NCI-H128 (cell line): ENCODE data around the gene SEMA6D.

ENCODE experiments used
- DNase-seq: peaks from one replicate; lab custom pipeline; 2025; ENCODE audit not compliant: unreplicated experiment; lab: John Stamatoyannopoulos, UW

The SEMA6D gene, protein sequence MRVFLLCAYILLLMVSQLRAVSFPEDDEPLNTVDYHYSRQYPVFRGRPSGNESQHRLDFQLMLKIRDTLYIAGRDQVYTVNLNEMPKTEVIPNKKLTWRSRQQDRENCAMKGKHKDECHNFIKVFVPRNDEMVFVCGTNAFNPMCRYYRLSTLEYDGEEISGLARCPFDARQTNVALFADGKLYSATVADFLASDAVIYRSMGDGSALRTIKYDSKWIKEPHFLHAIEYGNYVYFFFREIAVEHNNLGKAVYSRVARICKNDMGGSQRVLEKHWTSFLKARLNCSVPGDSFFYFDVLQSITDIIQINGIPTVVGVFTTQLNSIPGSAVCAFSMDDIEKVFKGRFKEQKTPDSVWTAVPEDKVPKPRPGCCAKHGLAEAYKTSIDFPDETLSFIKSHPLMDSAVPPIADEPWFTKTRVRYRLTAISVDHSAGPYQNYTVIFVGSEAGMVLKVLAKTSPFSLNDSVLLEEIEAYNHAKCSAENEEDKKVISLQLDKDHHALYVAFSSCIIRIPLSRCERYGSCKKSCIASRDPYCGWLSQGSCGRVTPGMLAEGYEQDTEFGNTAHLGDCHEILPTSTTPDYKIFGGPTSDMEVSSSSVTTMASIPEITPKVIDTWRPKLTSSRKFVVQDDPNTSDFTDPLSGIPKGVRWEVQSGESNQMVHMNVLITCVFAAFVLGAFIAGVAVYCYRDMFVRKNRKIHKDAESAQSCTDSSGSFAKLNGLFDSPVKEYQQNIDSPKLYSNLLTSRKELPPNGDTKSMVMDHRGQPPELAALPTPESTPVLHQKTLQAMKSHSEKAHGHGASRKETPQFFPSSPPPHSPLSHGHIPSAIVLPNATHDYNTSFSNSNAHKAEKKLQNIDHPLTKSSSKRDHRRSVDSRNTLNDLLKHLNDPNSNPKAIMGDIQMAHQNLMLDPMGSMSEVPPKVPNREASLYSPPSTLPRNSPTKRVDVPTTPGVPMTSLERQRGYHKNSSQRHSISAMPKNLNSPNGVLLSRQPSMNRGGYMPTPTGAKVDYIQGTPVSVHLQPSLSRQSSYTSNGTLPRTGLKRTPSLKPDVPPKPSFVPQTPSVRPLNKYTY

DNA sequence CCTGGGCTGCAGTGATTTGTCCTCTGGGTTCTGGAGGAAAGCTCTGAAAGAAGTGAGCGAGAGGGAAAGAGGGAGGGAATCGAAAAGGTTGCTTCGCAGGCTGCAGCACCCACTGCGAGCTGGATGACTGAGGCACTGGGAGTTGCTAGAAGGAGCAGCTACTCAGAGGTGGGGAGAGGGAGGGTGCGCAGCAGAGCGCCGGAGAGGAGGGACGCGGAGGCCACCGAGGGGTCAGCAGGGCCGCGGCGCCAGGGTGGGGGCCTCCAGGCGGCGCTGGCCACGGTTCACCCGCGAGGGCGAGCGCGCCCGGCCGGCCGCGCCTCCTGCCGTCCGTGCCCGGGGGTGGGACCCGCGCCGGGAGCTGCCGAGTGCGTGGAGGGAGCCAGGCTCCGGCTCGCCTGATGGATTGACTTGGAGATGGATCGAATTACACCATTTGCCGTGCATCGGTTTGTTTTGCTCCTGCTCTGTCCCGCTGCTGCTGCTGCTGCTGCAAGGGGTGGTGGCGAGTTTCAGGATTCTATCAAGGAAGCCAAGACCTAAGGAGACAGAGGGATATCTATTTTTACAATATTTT, at the start of gene SEMA6D:
Gene SEMA6D (plus strand): TSS at position 470 of the 577 bp plus-strand sequence. CDS start 42,294 bp downstream, outside the sequence.
- DNase-seq, result peak; percentile 49

- no peak for DNase-seq
Measured at GRCh38 chr15:47669221-47669620, 48.1 kb upstream of the SEMA6D start.

DNA sequence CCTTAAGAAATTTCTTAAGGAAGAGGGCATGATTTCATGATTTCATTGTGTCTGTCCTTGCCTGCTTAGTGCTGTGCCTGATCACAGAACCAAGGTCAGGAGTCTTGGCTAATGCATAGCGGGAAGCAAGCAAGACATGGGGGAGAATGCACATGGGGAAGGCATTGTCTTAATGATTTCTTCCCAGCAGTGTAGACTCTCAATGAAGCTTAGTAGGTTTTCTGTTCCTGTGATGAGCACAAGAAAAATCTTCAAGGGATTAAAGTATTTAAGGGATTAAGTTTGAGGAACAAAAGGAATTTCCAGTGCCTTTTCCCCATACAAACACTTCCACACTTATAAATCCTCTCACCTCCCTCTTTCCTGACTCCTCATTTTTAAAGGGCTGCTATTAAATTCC, 46.9 kb upstream of the SEMA6D start:
- DNase-seq, result no peak

DNA sequence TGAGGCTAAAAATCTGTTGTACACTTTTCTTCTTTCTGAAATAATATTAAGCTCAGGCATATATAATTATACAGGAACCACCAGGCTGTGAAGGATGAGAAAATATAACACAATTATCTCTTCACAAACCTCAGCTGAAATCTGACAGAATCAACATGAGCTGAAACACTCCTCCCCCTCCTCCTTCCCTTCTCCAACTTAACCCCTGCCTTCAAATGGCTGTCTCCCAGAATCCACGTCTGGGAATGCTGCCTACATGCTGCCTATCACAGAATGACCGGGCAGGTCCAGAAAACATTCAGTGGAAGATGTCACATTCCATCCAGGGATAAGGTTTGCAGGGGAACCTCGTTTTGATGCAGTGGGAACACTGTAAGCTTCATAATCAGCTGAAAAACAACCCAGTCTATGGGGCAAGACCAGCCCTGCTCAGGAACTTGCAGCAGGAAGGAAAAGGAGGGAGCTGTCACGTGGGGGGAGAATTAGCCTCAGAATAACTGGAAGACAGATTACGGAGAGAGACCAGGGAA, 44.0 kb upstream of the SEMA6D start:
- no peak for DNase-seq

GRCh38 chr15:47674586-47675232, 42.6 kb upstream of the SEMA6D start:
- no peak for DNase-seq

- DNase-seq, result no peak
Measured at GRCh38 chr15:47675735-47676134, 41.6 kb upstream of the SEMA6D start.

DNA sequence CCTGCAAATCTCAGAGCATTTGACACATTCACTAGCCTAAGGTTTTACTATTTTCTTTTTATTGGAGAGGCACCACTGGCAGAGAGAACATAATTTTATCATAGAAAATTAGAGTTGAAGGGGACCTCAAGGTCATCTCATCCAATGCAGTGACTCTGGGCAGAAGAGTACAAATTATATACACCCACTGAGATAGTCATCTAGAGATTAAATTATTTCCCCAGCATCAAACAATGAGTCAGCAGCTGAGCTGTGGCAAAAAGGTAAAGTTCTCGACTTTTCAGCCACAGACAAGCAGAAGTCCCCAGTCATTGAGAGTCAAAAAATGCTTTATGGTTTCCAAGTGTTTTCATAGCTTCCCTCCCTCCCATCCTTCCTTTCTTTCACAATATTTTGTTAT, 39.3 kb upstream of the SEMA6D start:
- DNase-seq, result no peak

- no peak for DNase-seq
Measured at GRCh38 chr15:47682661-47683060, 34.6 kb upstream of the SEMA6D start.

GRCh38 chr15:47685141-47685870, 32.0 kb upstream of the SEMA6D start:
- DNase-seq, result no peak

- no peak for DNase-seq
Measured at GRCh38 chr15:47688573-47689086, 28.7 kb upstream of the SEMA6D start.

DNA sequence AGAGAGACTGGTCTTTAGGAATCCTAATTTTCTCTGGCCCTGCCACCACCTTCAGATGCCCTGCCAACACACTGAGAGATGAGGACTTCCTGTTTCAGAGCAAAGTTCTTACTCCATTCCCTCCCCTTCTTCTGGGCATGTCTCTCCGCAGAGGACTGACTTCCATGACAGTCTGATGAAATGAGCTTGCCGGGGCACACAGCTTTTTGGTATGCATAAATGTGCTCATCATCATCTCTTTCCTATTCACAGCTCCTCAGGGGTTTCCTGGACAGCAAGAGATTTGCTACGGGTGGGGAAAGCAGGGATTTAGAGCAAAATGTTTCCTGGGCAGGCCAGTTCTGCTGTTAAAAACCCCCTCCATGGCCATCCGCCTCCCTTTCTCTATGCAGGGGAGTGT, 27.6 kb upstream of the SEMA6D start:
- DNase-seq, result no peak

DNA sequence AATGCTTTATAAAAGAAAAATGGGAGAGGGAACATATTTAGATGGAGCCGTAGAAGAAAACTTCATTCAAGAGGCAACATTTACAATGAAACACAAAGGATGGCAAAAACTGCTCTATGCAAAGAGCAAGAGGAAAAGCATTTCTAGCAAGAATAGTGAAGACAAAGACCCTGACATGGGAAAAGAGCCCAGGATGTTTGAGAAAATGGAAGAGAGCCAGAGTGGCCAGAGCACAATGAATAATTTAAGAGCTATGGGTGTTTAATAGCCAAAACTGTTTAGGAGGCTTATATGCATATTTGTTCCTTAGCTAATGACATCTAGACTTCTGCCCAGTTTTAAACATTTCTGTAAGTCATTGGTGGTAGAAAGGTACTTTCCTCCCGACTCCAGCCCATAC, 25.4 kb upstream of the SEMA6D start:
- no peak for DNase-seq

DNA sequence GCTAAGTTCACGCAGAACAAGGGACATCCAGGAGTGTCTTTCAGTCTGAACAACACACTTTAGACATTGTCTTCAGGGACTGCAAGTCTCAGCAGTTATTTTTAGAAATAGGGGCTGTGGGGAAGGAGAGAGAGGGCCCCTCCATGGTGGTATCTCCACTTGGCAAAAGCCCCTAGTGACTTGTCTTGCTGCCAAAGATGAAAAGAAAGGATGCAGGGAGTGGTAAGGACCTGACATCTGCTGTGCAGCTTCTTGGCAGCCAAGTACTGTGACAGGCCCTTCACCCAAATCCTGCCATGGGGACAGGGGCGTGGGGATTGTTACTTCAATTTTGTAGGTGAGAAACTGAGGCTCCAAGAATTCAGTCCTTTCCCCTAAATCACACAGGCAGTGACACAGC, 21.0 kb upstream of the SEMA6D start:
- no peak for DNase-seq

DNA sequence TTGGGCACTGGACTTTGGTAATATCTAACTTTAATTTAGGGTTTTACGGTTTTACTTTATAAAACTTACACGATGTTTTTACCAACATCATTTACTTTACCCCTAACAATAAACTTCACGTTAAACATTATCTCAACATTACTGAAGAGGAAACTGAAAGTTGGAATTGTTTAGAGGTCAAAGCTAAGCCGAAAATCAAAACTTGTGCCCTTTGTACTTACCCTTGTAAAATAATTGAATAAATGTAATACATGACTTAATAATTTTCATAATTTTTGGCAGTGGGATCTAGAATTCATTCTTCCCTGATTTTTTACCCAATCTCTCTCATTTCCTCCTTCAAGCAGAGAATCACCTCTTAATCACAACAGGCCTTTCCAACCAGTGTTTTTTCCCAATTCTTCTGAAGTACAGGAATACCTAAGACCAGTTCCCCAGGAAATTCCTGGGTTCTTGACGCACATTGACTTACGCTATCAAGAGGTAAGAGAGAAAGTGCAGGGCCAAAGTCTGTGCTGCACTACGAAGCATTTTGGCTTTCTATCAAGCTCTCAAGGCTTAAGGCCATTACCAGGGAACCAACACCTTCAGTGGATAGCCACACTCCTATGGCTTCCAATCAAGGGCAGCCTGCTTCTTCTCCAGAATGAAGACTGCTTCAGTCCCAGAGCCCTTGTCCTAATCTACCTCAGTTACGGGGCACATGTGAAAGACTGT, 11.9 kb upstream of the SEMA6D start:
- DNase-seq, result no peak

DNA sequence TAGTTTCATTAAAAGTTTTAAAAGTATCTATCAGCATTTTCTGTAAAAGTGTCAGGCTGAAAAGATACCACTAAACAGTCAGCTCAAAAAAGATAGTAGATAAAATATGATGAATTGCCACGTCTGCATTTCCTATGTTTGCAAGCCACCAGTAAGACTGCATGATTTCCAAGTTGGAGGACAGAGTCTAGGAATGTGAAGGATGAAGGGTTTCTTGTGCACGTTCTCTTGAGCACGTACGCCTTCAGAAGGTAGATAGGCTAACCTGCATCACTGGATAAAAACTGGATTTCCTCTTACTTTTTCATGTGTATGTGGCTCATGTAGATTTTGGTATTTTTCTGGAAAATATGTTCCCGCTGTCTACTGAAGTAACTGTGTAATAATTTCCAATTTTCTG, 9.9 kb upstream of the SEMA6D start:
- no peak for DNase-seq

- no peak for DNase-seq
Measured at GRCh38 chr15:47708161-47708980, 8.9 kb upstream of the SEMA6D start.

DNA sequence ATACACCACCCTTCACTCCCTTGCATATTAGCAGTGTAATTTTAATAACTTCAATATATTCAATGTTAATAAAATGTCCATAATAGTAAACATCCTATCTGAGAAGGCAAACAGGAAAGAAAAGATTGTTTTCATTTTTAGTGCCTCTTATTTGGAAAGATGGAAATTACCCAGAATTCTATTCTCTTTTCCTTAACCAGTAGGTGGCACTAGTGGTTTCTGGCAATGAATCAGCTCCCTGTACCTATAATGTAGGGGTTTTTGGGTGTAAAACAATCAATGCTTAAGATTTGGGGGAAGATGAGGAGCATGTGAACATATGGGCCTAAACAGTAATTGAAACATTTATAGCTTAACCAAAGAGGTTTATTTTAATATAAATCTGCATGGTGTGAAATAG, 5.7 kb upstream of the SEMA6D start:
- DNase-seq, result no peak

GRCh38 chr15:47715402-47715801, 1.9 kb upstream of the SEMA6D start:
- DNase-seq, result no peak
